ENCODE data around the gene MFSD6L.
A peak's percentile ranks its signal among the peaks of the same experiment; 100 is the strongest.

The MFSD6L gene

GRCh38 chr17:8839410-8839935 is 40.3 kb upstream of the MFSD6L start:
- Histone ChIP-seq H2AFZ (ENCODE audit: low read depth, low read length) (no peak overlapping the region), H3K27me3 (ENCODE audit: insufficient read depth, low read length, poor library complexity) (no peaks in the 10 kb centered on the region), H3K9me3 (ENCODE audit: insufficient read depth, low read length, severe bottlenecking) (no peaks in the 10 kb centered on the region), H4K20me1 (ENCODE audit: insufficient read depth, low read length) (no peaks in the 10 kb centered on the region; the same call in 1 of the 2 replicates), H3K27ac (ENCODE audit: low read length) (peak overlapping the region; percentile 11; the same call in 1 of the 2 replicates), H3K4me2 (ENCODE audit: insufficient read depth, low read length) (no peak overlapping the region), H3K4me3 (ENCODE audit: low read depth in 1 of 2, low read length in 2 of 2) (no peak overlapping the region), H3K4me1 (ENCODE audit: insufficient read depth, low read length) (peaks cover 26% of the 10 kb centered on the region), H3K79me2 (ENCODE audit: insufficient read depth, low read length) (no peaks in the 10 kb centered on the region), H3K9ac (ENCODE audit: low read depth, low read length) (no peak overlapping the region), H3K36me3 (ENCODE audit: insufficient read depth, low read length) (peaks cover 64% of the 10 kb centered on the region)
- DNase-seq (no peak), ATAC-seq (ENCODE audit: insufficient read depth, low read depth) (no peak)
- TF ChIP-seq EZH2 (IDR thresholded peaks at IDR 0.05; ENCODE audit: borderline replicate concordance, low read depth, low read length, severe bottlenecking) (no peak), CTCF (IDR thresholded peaks at IDR 0.05; ENCODE audit: borderline replicate concordance, extremely low read depth, low read length, poor library complexity, severe bottlenecking) (no peak)

- H3K4me1 ChIP-seq (ENCODE audit: insufficient read depth, low read length): peaks cover 18% of the 10 kb centered on the region
- no peak for TF ChIP-seq EZH2 (IDR thresholded peaks at IDR 0.05; ENCODE audit: borderline replicate concordance, low read depth, low read length, severe bottlenecking)
- no peak for TF ChIP-seq CTCF (IDR thresholded peaks at IDR 0.05; ENCODE audit: borderline replicate concordance, extremely low read depth, low read length, poor library complexity, severe bottlenecking)
- no peak overlapping the region for H3K4me2 ChIP-seq (ENCODE audit: insufficient read depth, low read length)
- H3K4me3 ChIP-seq (ENCODE audit: low read depth in 1 of 2, low read length in 2 of 2): no peak overlapping the region
- DNase-seq: no peak
- H3K79me2 ChIP-seq (ENCODE audit: insufficient read depth, low read length): no peaks in the 10 kb centered on the region
- H3K9me3 ChIP-seq (ENCODE audit: insufficient read depth, low read length, severe bottlenecking): no peaks in the 10 kb centered on the region
- H4K20me1 ChIP-seq (ENCODE audit: insufficient read depth, low read length): no peaks in the 10 kb centered on the region; the same call in 1 of the 2 replicates
- H3K27me3 ChIP-seq (ENCODE audit: insufficient read depth, low read length, poor library complexity): no peaks in the 10 kb centered on the region
- H3K9ac ChIP-seq (ENCODE audit: low read depth, low read length): no peak overlapping the region
- no peak for ATAC-seq (ENCODE audit: insufficient read depth, low read depth)
- H3K27ac ChIP-seq (ENCODE audit: low read length): no peak overlapping the region
- peaks cover 64% of the 10 kb centered on the region for H3K36me3 ChIP-seq (ENCODE audit: insufficient read depth, low read length)
- H2AFZ ChIP-seq (ENCODE audit: low read depth, low read length): no peak overlapping the region
Measured at GRCh38 chr17:8838551-8839095, 39.5 kb upstream of the MFSD6L start.

- no peak for TF ChIP-seq EZH2 (IDR thresholded peaks at IDR 0.05; ENCODE audit: borderline replicate concordance, low read depth, low read length, severe bottlenecking)
- TF ChIP-seq CTCF (IDR thresholded peaks at IDR 0.05; ENCODE audit: borderline replicate concordance, extremely low read depth, low read length, poor library complexity, severe bottlenecking): no peak
- no peak for DNase-seq
- no peak overlapping the region for H3K27ac ChIP-seq (ENCODE audit: low read length)
- no peak overlapping the region for H3K9ac ChIP-seq (ENCODE audit: low read depth, low read length)
- H3K4me1 ChIP-seq (ENCODE audit: insufficient read depth, low read length): peaks cover 8% of the 10 kb centered on the region; the same call in 1 of the 2 replicates
- no peak overlapping the region for H3K4me3 ChIP-seq (ENCODE audit: low read depth in 1 of 2, low read length in 2 of 2)
- no peak for ATAC-seq (ENCODE audit: insufficient read depth, low read depth)
- no peaks in the 10 kb centered on the region for H3K79me2 ChIP-seq (ENCODE audit: insufficient read depth, low read length)
- H3K27me3 ChIP-seq (ENCODE audit: insufficient read depth, low read length, poor library complexity): no peaks in the 10 kb centered on the region
- no peaks in the 10 kb centered on the region for H3K9me3 ChIP-seq (ENCODE audit: insufficient read depth, low read length, severe bottlenecking)
- no peak overlapping the region for H3K4me2 ChIP-seq (ENCODE audit: insufficient read depth, low read length)
- H4K20me1 ChIP-seq (ENCODE audit: insufficient read depth, low read length): no peaks in the 10 kb centered on the region; the same call in 1 of the 2 replicates
- H2AFZ ChIP-seq (ENCODE audit: low read depth, low read length): no peak overlapping the region
- peaks cover 73% of the 10 kb centered on the region for H3K36me3 ChIP-seq (ENCODE audit: insufficient read depth, low read length)
Measured at GRCh38 chr17:8837563-8838075, 38.5 kb upstream of the MFSD6L start.
